H9 (cell line): ENCODE results near the gene GRID2IP. TPM values are rescaled to one million over a fixed set of nuclear protein-coding genes. Genes with fewer than 3 reads are reported as not detected.

Source experiments
- DNase-seq: peaks from one replicate; pipeline ENCODE4 v3.0.0-alpha.2; 2017
- H2AFZ ChIP-seq: one replicate; pipeline ENCODE4 v1.6.1; 2013; ENCODE audit warnings: mild to moderate bottlenecking, low read length, control low read depth, moderate library complexity
- H2AK5ac ChIP-seq: 2 replicates; pipeline ENCODE4 v1.6.1; 2013; ENCODE audit warnings: low read length, control low read depth, mixed read lengths; ENCODE audit not compliant: insufficient read length
- H2BK120ac ChIP-seq: one replicate; pipeline ENCODE4 v1.6.1; 2013; ENCODE audit warnings: low read depth, mild to moderate bottlenecking, low read length, control low read depth, inconsistent platforms; ENCODE audit not compliant: poor library complexity, severe bottlenecking
- H2BK12ac ChIP-seq: 2 replicates; pipeline ENCODE4 v1.6.1; 2013; ENCODE audit warnings: low read length, control low read depth, mixed read lengths, low read depth; ENCODE audit not compliant: insufficient read length
- H2BK15ac ChIP-seq: 2 replicates; pipeline ENCODE4 v1.6.1; 2013; ENCODE audit warnings: low read depth, low read length, control low read depth
- H2BK20ac ChIP-seq: one replicate; pipeline ENCODE4 v1.6.1; 2013; ENCODE audit warnings: low read depth, mild to moderate bottlenecking, low read length, control low read depth, inconsistent platforms; ENCODE audit not compliant: poor library complexity, severe bottlenecking
- H2BK5ac ChIP-seq: 2 replicates; pipeline ENCODE4 v1.6.1; 2013; ENCODE audit warnings: low read length, control low read depth, mixed read lengths; ENCODE audit not compliant: insufficient read length
- H3K14ac ChIP-seq: 2 replicates; pipeline ENCODE4 v1.6.1; 2013; ENCODE audit warnings: low read length, control low read depth; ENCODE audit not compliant: insufficient read depth
- H3K18ac ChIP-seq: 2 replicates; pipeline ENCODE4 v1.6.1; 2013; ENCODE audit warnings: low read depth, mild to moderate bottlenecking, mixed read lengths, low read length, control low read depth; ENCODE audit not compliant: insufficient read length
- H3K23ac ChIP-seq: 2 replicates; pipeline ENCODE4 v1.6.1; 2013; ENCODE audit warnings: low read length, control low read depth, mixed read lengths, low read depth; ENCODE audit not compliant: insufficient read length
- H3K23me2 ChIP-seq: 2 replicates; pipeline ENCODE4 v1.6.1; 2013; ENCODE audit warnings: low read depth, mild to moderate bottlenecking, mixed read lengths, low read length, control low read depth; ENCODE audit not compliant: insufficient read length, poor library complexity, severe bottlenecking
- H3K27ac ChIP-seq: 2 replicates; pipeline ENCODE4 v1.5.1; 2013; ENCODE audit warnings: low read length, control low read depth, mixed read lengths, low read depth; ENCODE audit not compliant: insufficient read length
- H3K27me3 ChIP-seq: 2 replicates; pipeline ENCODE4 v1.6.1; 2013; ENCODE audit warnings: low read length, control low read depth, inconsistent platforms; ENCODE audit not compliant: insufficient read depth
- H3K4ac ChIP-seq: 2 replicates; pipeline ENCODE4 v1.6.1; 2013; ENCODE audit warnings: low read depth, mild to moderate bottlenecking, control low read depth, inconsistent platforms, low read length, moderate library complexity
- H3K4me1 ChIP-seq: 2 replicates; pipeline ENCODE4 v1.6.1; 2013; ENCODE audit warnings: low read length, control low read depth, inconsistent platforms; ENCODE audit not compliant: insufficient read depth
- H3K4me2 ChIP-seq: 2 replicates; pipeline ENCODE4 v1.6.1; 2013; ENCODE audit warnings: low read length, control low read depth, mixed read lengths; ENCODE audit not compliant: insufficient read length, insufficient read depth
- H3K56ac ChIP-seq: 2 replicates; pipeline ENCODE4 v1.6.1; 2013; ENCODE audit warnings: low read depth, mild to moderate bottlenecking, mixed read lengths, low read length, control low read depth; ENCODE audit not compliant: insufficient read length
- H3K79me1 ChIP-seq: 2 replicates; pipeline ENCODE4 v1.6.1; 2013; ENCODE audit warnings: low read depth, mild to moderate bottlenecking, moderate library complexity, low read length, control low read depth, inconsistent platforms; ENCODE audit not compliant: insufficient read depth, poor library complexity, severe bottlenecking
- H3K79me2 ChIP-seq: 2 replicates; pipeline ENCODE4 v1.6.1; 2013; ENCODE audit warnings: low read length, control low read depth, inconsistent platforms; ENCODE audit not compliant: insufficient read depth
- H3K9ac ChIP-seq: 2 replicates; pipeline ENCODE4 v1.6.1; 2013; ENCODE audit warnings: low read length, control low read depth, mixed read lengths; ENCODE audit not compliant: insufficient read length; ENCODE audit errors: extremely low read depth
- H3K9me3 ChIP-seq: one replicate; pipeline ENCODE4 v1.6.1; 2013; ENCODE audit warnings: low read depth, low read length, inconsistent platforms; ENCODE audit not compliant: control insufficient read depth
- H3T11ph ChIP-seq: one replicate; pipeline ENCODE4 v1.6.1; 2013; ENCODE audit warnings: mild to moderate bottlenecking, low read length, control low read depth, inconsistent platforms
- H4K20me1 ChIP-seq: one replicate; pipeline ENCODE4 v1.6.1; 2013; ENCODE audit not compliant: control insufficient read depth, insufficient read length, insufficient read depth
- H4K5ac ChIP-seq: 2 replicates; pipeline ENCODE4 v1.6.1; 2013; ENCODE audit warnings: low read depth, mild to moderate bottlenecking, mixed read lengths, low read length, control low read depth; ENCODE audit not compliant: insufficient read length
- H4K8ac ChIP-seq: replicated peaks from 2 replicates; pipeline ENCODE4 v1.6.1; 2013; ENCODE audit warnings: low read length, control low read depth, mixed read lengths, low read depth; ENCODE audit not compliant: insufficient read length
- H4K91ac ChIP-seq: 2 replicates; pipeline ENCODE4 v1.6.1; 2013; ENCODE audit warnings: low read depth, mild to moderate bottlenecking, moderate library complexity, mixed read lengths, low read length, control low read depth; ENCODE audit not compliant: insufficient read length
- H3K27ac Mint-ChIP-seq, 3 experiments: 2 replicates in 2 of 3; 3 replicates in 1 of 3; pipeline ENCODE4 v1.8.0; 2020 to 2021; ENCODE audit warnings: mixed read lengths in 3 of 3, mild to moderate bottlenecking in 1 of 3, moderate library complexity in 1 of 3
- H3K27me3 Mint-ChIP-seq: 2 replicates; pipeline ENCODE4 v1.8.0; 2021; ENCODE audit warnings: low read depth, mild to moderate bottlenecking, moderate library complexity, mixed read lengths
- H3K36me3 Mint-ChIP-seq, 3 experiments: 2 replicates in 2 of 3; 3 replicates in 1 of 3; pipeline ENCODE4 v1.8.0; 2020 to 2021; ENCODE audit warnings: low read depth in 3 of 3, mixed read lengths in 3 of 3; ENCODE audit not compliant: insufficient read depth in 1 of 3
- H3K4me1 Mint-ChIP-seq, 2 experiments: 2 replicates each; pipeline ENCODE4 v1.8.0; 2020; ENCODE audit warnings: mixed read lengths in 2 of 2
- H3K4me3 Mint-ChIP-seq, 2 experiments: 2 replicates in 1 of 2; 3 replicates in 1 of 2; pipeline ENCODE4 v1.8.0; 2020 to 2021; ENCODE audit warnings: mild to moderate bottlenecking in 2 of 2, mixed read lengths in 2 of 2, moderate library complexity in 1 of 2
- H3K9me3 Mint-ChIP-seq, 2 experiments: 2 replicates in 1 of 2; 3 replicates in 1 of 2; pipeline ENCODE4 v1.8.0; 2020; ENCODE audit warnings: mild to moderate bottlenecking in 2 of 2, mixed read lengths in 2 of 2, moderate library complexity in 1 of 2
- CTCF ChIP-seq: fragments of 200-600 bp; sonication (generic); conservative IDR thresholded peaks from 3 replicates; pipeline ENCODE4 v1.8.0; 2021; ENCODE audit warnings: antibody characterized with exemption, mild to moderate bottlenecking
- WGBS: extraction: QIAGEN DNeasy Blood & Tissue Kit; methylation state at CpG from one replicate; pipeline ENCODE4 v1.1.7; 2013; ENCODE audit warnings: missing lambda C conversion rate, low lambda C conversion rate, mixed read lengths; ENCODE audit not compliant: insufficient read length; ENCODE audit errors: extremely low coverage; 5-methylcytosine and 5-hydroxymethylcytosine counted together
- total RNA-seq: library from RNA; stranded (reverse); gene quantifications from 2 replicates; pipeline ENCODE4 v1.2.1, GENCODE V29; 2021

The GRID2IP gene
- total RNA-seq, 1 experiment from 2014 or later: 1.7 TPM

- Histone ChIP-seq H2BK120ac (no peak overlapping the region), H4K5ac (no peak overlapping the region), H3K23me2 (no peaks in the 10 kb centered on the region), H3K79me2 (no peaks in the 10 kb centered on the region), H2BK15ac (no peak overlapping the region), H3K27ac (no peak overlapping the region), H3K79me1 (no peaks in the 10 kb centered on the region), H2BK12ac (no peak overlapping the region), H3K9me3 (no peaks in the 10 kb centered on the region), H3K23ac (no peak overlapping the region), H3T11ph (no peak overlapping the region), H3K4me1 (no peaks in the 10 kb centered on the region), H3K27me3 (no peaks in the 10 kb centered on the region), H2BK20ac (no peak overlapping the region), H4K91ac (no peak overlapping the region), H3K14ac (no peak overlapping the region), H3K18ac (no peak overlapping the region), H3K56ac (no peak overlapping the region), H3K9ac (no peak overlapping the region), H2AFZ (no peak overlapping the region), H3K4ac (no peak overlapping the region), H2AK5ac (no peak overlapping the region), H2BK5ac (no peak overlapping the region), H4K20me1 (no peaks in the 10 kb centered on the region), H4K8ac (no peak overlapping the region), H3K4me2 (no peak overlapping the region)
- TF ChIP-seq CTCF: no peak
- Mint-ChIP-seq H3K9me3 (no peaks in the 10 kb centered on the region), H3K27ac (no peak overlapping the region; a peak in 1 of 7 replicates), H3K4me3 (no peak overlapping the region), H3K4me1 (peaks cover 5 to 6% of the 10 kb centered on the region in 2 experiments), H3K36me3 (peaks cover 0 to 4% (median 0%) of the 10 kb centered on the region in 3 experiments; a peak in 4 of 7 replicates), H3K27me3 (no peaks in the 10 kb centered on the region)
- DNase-seq: no peak
- WGBS: no CpG with 5 or more reads among the region's 6 CpGs
Measured at GRCh38 chr7:6512892-6513291, 38.4 kb downstream of the GRID2IP start.
